Activated CD4-positive, CD25-positive, alpha-beta regulatory T cell treated with anti-CD3 and anti-CD28 coated beads, Interleukin-2, amount 50 U/mL, for 24 hours (primary cell): ENCODE results near the gene SUB1.
"Not testable (repeated sequence)": the region's sequence is repeated elsewhere in the genome, so short reads cannot be mapped to it uniquely, and the experiment has no call there.

ENCODE experiments used
- ATAC-seq, 2 donors: fragments of 150-1000 bp; cut with Tn5 transposase; one replicate each; pipeline ENCODE4 v1.10.0; 2021; ENCODE audit warnings: mild to moderate bottlenecking in 1 of 2, moderate library complexity in 1 of 2

SUB1 gene

GRCh38 chr5:32585446-32586275 lies at the start of gene SUB1:
Gene SUB1, plus strand, starts transcription at chr5:32585557. Its CDS starts 2,956 bp downstream, at chr5:32588513.
- ATAC-seq, result peak; percentile 81 to 82

- ATAC-seq, result no peak
Observed at GRCh38 chr5:32536246-32536645, 49.1 kb upstream of the SUB1 start.

- peak; percentile 64 to 68 for ATAC-seq
Observed at GRCh38 chr5:32537437-32538029, 47.8 kb upstream of the SUB1 start.

GRCh38 chr5:32538031-32538547 lies 47.3 kb upstream of the SUB1 start:
- peak; percentile 77 to 81 for ATAC-seq

- ATAC-seq, result no peak
Observed at GRCh38 chr5:32539981-32540845, 45.1 kb upstream of the SUB1 start.

GRCh38 chr5:32541241-32541640 lies 44.1 kb upstream of the SUB1 start:
- no peak for ATAC-seq

GRCh38 chr5:32542216-32543059 lies 42.9 kb upstream of the SUB1 start:
- peak; percentile 86 for ATAC-seq

- no peak for ATAC-seq
Observed at GRCh38 chr5:32543291-32543690, 42.1 kb upstream of the SUB1 start.

- ATAC-seq, result no peak
Observed at GRCh38 chr5:32545102-32545800, 40.1 kb upstream of the SUB1 start.

- no peak for ATAC-seq
Observed at GRCh38 chr5:32551194-32551593, 34.2 kb upstream of the SUB1 start.

GRCh38 chr5:32551865-32552264 lies 33.5 kb upstream of the SUB1 start:
- no peak for ATAC-seq

- ATAC-seq, result not testable (repeated sequence)
Observed at GRCh38 chr5:32552491-32552890, 32.9 kb upstream of the SUB1 start.

- no peak for ATAC-seq
Observed at GRCh38 chr5:32552936-32553335, 32.4 kb upstream of the SUB1 start.

- ATAC-seq, result not testable (repeated sequence)
Observed at GRCh38 chr5:32554181-32554780, 31.1 kb upstream of the SUB1 start.

- ATAC-seq, result not testable (repeated sequence)
Observed at GRCh38 chr5:32556543-32556942, 28.8 kb upstream of the SUB1 start.

GRCh38 chr5:32559411-32559810 lies 25.9 kb upstream of the SUB1 start:
- no peak for ATAC-seq

- no peak for ATAC-seq
Observed at GRCh38 chr5:32559921-32560320, 25.4 kb upstream of the SUB1 start.

GRCh38 chr5:32562056-32562455 lies 23.3 kb upstream of the SUB1 start:
- ATAC-seq, result no peak

- no peak for ATAC-seq
Observed at GRCh38 chr5:32562843-32563242, 22.5 kb upstream of the SUB1 start.

- ATAC-seq, result no peak
Observed at GRCh38 chr5:32563614-32564013, 21.7 kb upstream of the SUB1 start.

GRCh38 chr5:32565145-32565544 lies 20.2 kb upstream of the SUB1 start:
- no peak for ATAC-seq
